ENCODE data around the gene MDN1. TPM values are rescaled to one million over a fixed set of nuclear protein-coding genes. Genes with fewer than 3 reads are reported as not detected.

MDN1 gene
- polyA plus RNA-seq, 4 donors = 35.6 to 48.1 (median 42.3) TPM

GRCh38 chr6:89616531-89616930 is 203.1 kb downstream of the MDN1 start:
- no peak for DNase-seq (ENCODE audit: low read depth in 4 of 4, low spot score in 3 of 4)

GRCh38 chr6:89615882-89616281 is 203.7 kb downstream of the MDN1 start:
- DNase-seq (ENCODE audit: low read depth in 4 of 4, low spot score in 3 of 4) = no peak

GRCh38 chr6:89613790-89614189 is 205.8 kb downstream of the MDN1 start:
- no peak for DNase-seq (ENCODE audit: low read depth in 4 of 4, low spot score in 3 of 4)

GRCh38 chr6:89612121-89612520 is 207.5 kb downstream of the MDN1 start:
- no peak for DNase-seq (ENCODE audit: low read depth in 4 of 4, low spot score in 3 of 4)

- DNase-seq (ENCODE audit: low read depth in 4 of 4, low spot score in 3 of 4) = no peak
Observed at GRCh38 chr6:89611666-89612065, 207.9 kb downstream of the MDN1 start.

GRCh38 chr6:89610149-89610642 is 209.4 kb downstream of the MDN1 start:
- no peak for DNase-seq (ENCODE audit: low read depth in 4 of 4, low spot score in 3 of 4)

- no peak for DNase-seq (ENCODE audit: low read depth in 4 of 4, low spot score in 3 of 4)
Observed at GRCh38 chr6:89605861-89606260, 213.7 kb downstream of the MDN1 start.

- no peak for DNase-seq (ENCODE audit: low read depth in 4 of 4, low spot score in 3 of 4)
Observed at GRCh38 chr6:89604653-89605052, 214.9 kb downstream of the MDN1 start.

GRCh38 chr6:89602166-89602565 is 217.4 kb downstream of the MDN1 start:
- peak in 2 of 4 donors; percentile 36 to 52 for DNase-seq (ENCODE audit: low read depth in 4 of 4, low spot score in 3 of 4)

GRCh38 chr6:89599727-89600126 is 219.9 kb downstream of the MDN1 start:
- no peak for DNase-seq (ENCODE audit: low read depth in 4 of 4, low spot score in 3 of 4)

GRCh38 chr6:89597988-89598387 is 221.6 kb downstream of the MDN1 start:
- DNase-seq (ENCODE audit: low read depth in 4 of 4, low spot score in 3 of 4) = no peak

- DNase-seq (ENCODE audit: low read depth in 4 of 4, low spot score in 3 of 4) = no peak
Observed at GRCh38 chr6:89597372-89597771, 222.2 kb downstream of the MDN1 start.

GRCh38 chr6:89596484-89596883 is 223.1 kb downstream of the MDN1 start:
- DNase-seq (ENCODE audit: low read depth in 4 of 4, low spot score in 3 of 4) = no peak

GRCh38 chr6:89596056-89596455 is 223.5 kb downstream of the MDN1 start:
- DNase-seq (ENCODE audit: low read depth in 4 of 4, low spot score in 3 of 4) = no peak

Other genes starting within 250 kb of the MDN1 start
- 10 to 100 TPM; 33.1 to 54.1 (median 45.7) TPM for gene LYRM2, start 181.0 kb downstream of the MDN1 start, polyA plus RNA-seq (ENCODE audit: insufficient read length in 4 of 4)
- 10 to 100 TPM; 23.7 to 29.8 (median 25.2) TPM for gene CASP8AP2, start 10.1 kb upstream of the MDN1 start, polyA plus RNA-seq (ENCODE audit: insufficient read length in 4 of 4)
- gene GJA10, start 74.7 kb upstream of the MDN1 start, polyA plus RNA-seq (ENCODE audit: insufficient read length in 4 of 4) = not detected

Data from left renal pelvis (tissue), 4 donors.